GM10248 (cell line): Measurements from ENCODE around the gene ARHGEF39.

ENCODE experiments used
- CTCF ChIA-PET: fragments of 300-600 bp; sonication (Branson Sonifier 250); formaldehyde crosslinking; extraction: SDS; loops from one replicate; lab custom pipeline; 2021; ENCODE audit warnings: antibody characterized with exemption; lab: Yijun Ruan, JAX
- POLR2A ChIA-PET: fragments of 350-650 bp; sonication (Branson Sonifier 250); formaldehyde crosslinking; extraction: SDS; loops from one replicate; lab custom pipeline; 2020; ENCODE audit warnings: antibody characterized with exemption; lab: Yijun Ruan, JAX
- DNase-seq: peaks from one replicate; pipeline ENCODE4 v3.0.0; 2012; ENCODE audit errors: extremely low spot score
- CTCF ChIP-seq: IDR thresholded peaks from 2 replicates; pipeline ENCODE4 v1.5.1; 2012; ENCODE audit warnings: mild to moderate bottlenecking, low read depth; ENCODE audit errors: extremely low read depth, missing control alignments, control extremely low read depth

Gene ARHGEF39

GRCh38 chr9:35679091-35679490, 14.1 kb upstream of the ARHGEF39 start:
- ChIA-PET CTCF (interaction anchor here (0.8 to 2.9 kb wide), 6 partner anchors 14 to 50 kb away, joined by 3 to 24 read pairs (median 5); partner anchors contain the start of gene ARHGEF39), POLR2A (no interaction called here)
- no peak for TF ChIP-seq CTCF
- DNase-seq = no peak

DNA sequence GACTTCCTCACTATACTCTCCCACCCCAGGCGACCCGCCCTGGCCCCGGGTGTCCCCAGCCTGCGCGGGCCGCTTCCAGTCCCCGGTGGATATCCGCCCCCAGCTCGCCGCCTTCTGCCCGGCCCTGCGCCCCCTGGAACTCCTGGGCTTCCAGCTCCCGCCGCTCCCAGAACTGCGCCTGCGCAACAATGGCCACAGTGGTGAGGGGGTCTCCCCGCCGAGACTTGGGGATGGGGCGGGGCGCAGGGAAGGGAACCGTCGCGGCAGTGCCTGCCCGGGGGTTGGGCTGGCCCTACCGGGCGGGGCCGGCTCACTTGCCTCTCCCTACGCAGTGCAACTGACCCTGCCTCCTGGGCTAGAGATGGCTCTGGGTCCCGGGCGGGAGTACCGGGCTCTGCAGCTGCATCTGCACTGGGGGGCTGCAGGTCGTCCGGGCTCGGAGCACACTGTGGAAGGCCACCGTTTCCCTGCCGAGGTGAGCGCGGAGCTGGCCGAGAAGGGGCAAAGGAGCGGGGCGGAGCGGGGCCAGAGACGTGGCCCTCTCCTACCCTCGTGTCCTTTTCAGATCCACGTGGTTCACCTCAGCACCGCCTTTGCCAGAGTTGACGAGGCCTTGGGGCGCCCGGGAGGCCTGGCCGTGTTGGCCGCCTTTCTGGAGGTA, 10.9 kb upstream of the ARHGEF39 start:
- POLR2A ChIA-PET = interaction anchor here (0.9 kb wide), 1 partner anchor 15 kb away, joined by 3 read pairs; no protein-coding TSS in a partner anchor
- CTCF ChIA-PET = interaction anchor here (0.6 to 5.8 kb wide), 8 partner anchors 12 to 72 kb away, joined by 3 to 37 read pairs (median 8); partner anchors contain the start of genes ARHGEF39, CCDC107 and RMRP
- no peak for TF ChIP-seq CTCF
- DNase-seq = peak; percentile 70

DNA sequence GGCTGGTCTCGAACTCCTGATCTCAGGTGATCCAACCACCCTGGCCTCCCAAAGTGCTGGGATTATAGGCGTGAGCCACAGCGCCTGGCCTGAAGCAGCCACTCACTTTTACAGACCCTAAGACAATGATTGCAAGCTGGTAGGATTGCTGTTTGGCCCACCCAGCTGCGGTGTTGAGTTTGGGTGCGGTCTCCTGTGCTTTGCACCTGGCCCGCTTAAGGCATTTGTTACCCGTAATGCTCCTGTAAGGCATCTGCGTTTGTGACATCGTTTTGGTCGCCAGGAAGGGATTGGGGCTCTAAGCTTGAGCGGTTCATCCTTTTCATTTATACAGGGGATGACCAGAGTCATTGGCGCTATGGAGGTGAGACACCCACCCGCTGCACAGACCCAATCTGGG, 10.2 kb upstream of the ARHGEF39 start:
- POLR2A ChIA-PET = interaction anchor here (0.9 kb wide), 1 partner anchor 16 kb away, joined by 3 read pairs; no protein-coding TSS in a partner anchor
- CTCF ChIA-PET = interaction anchor here (0.9 to 5.8 kb wide), 6 partner anchors 12 to 26 kb away, joined by 3 to 37 read pairs (median 8); partner anchors contain the start of genes ARHGEF39, CCDC107 and RMRP

GRCh38 chr9:35674025-35674361, 9.0 kb upstream of the ARHGEF39 start:
- CTCF ChIA-PET = interaction anchor here (1.1 to 5.8 kb wide), 3 partner anchors 9 to 23 kb away, joined by 5 to 37 read pairs (median 20); partner anchors contain the start of gene ARHGEF39
- no peak for TF ChIP-seq CTCF
- no peak for DNase-seq
- POLR2A ChIA-PET = no interaction called here

More for the DNA sequence above, 10.2 kb upstream of the ARHGEF39 start:
- no peak for TF ChIP-seq CTCF
- DNase-seq = no peak

DNA sequence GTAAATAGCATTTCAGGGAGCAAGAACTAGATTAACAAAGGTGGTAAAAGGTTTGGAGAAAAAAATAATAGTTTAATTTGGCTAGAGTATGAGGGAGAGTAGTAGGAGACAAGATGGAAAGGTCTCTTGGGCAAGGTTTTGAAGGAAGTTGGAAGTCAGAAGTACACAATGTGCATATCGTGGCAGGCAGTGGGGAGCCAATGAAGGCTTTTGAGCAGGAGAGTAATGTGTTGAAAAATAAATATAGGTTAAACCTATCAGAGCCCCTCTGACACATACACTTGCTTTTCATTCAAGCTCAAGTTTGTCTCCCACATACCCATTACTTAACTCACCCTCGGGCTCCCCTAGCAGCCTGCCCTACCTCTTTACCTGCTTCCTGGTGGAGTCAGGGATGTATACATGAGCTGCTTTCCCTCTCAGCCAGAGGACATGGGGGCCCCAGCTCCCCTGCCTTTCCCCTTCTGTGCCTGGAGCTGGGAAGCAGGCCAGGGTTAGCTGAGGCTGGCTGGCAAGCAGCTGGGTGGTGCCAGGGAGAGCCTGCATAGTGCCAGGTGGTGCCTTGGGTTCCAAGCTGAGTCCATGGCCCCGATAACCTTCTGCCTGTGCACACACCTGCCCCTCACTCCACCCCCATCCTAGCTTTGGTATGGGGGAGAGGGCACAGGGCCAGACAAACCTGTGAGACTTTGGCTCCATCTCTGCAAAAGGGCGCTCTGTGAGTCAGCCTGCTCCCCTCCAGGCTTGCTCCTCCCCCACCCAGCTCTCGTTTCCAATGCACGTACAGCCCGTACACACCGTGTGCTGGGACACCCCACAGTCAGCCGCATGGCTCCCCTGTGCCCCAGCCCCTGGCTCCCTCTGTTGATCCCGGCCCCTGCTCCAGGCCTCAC, 8.4 kb upstream of the ARHGEF39 start, which contains the start of gene CA9:
Gene CA9, plus strand, starts transcription at position 797 of the 893 bp plus-strand sequence. Its CDS starts 32 bp downstream, at position 829.
- ChIA-PET POLR2A (no interaction called here), CTCF (interaction anchor here (1.0 to 5.8 kb wide), 4 partner anchors 9 to 23 kb away, joined by 3 to 37 read pairs (median 5); partner anchors contain the start of genes ARHGEF39, CCDC107 and RMRP)
- no peak for DNase-seq
- TF ChIP-seq CTCF = no peak
